Endothelial cell of hepatic sinusoid (primary cell): ENCODE results near the gene NCKAP5.

ENCODE experiments used
- in situ Hi-C: cut with HindIII; loops from 2 replicates; pipeline ENCODE4 v1.10.0; 2017; ENCODE audit warnings: low sequenced_read_pairs

The NCKAP5 gene

DNA sequence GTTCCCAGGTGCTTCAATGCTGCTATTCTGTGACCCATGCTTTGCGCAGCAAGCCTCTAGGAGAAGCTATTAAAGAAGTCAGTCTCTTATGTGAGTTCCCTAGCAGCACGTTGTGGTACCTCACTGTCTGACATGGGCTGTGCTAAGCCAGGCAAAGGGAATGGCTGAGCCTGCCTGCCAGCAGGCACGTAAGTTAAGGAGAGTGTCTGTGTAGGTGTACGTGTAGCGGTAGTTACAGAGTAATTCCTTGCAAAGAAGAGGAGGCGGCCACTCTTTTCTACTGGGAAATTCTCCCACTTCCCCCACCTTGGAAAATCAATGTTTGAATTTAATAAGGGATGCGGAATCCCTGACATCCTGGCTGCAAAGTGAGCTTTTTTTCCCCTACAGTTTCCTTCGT lies 774.7 kb downstream of the NCKAP5 start:
- in situ Hi-C loops: no loop called here

DNA sequence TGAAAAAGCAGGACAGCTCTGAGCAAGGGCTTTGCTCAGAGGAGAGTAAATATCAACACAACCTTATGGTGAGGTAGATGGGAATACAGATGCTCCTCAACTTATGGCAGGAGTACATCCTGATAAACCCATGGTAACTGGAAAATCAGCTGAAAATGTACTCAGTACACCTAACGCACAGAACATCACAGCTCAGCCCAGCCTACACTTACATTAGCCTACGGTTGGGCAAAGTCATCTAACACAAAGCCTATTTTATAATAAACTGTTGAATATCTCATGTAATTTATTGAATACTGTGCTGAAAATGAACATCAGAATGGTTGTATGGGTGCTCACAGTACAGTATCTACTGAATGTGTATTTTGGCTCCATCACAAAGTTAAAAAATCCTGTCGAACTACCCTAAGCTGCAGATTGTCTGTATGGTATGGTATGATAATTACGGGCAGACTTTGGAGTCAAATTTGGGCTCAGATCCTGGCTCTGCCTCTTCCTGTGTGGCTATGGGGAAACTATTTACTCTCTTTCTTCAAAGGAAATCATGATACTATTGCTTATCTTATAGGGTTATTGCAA lies 778.0 kb downstream of the NCKAP5 start:
- in situ Hi-C loops: no loop called here

DNA sequence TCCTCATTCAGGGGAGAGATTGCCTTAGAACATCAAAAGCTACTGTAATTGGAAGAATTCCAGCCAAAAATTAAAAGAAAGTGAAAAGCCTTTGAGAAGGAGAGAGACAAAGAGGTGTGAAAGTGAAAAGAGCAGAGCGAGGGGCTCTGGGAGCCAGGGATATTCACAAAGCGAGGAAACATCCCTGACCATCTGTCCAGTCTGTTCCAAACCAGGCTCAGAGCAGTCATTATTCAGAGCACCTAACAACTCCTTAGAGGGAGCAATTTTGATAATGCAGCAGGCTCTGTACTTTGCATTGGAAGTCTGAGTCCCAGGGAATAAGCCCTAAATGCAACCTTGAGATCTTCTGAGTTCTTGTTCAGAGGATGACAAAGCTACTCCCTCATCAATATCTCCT lies 779.2 kb downstream of the NCKAP5 start:
- in situ Hi-C loops: no loop called here

DNA sequence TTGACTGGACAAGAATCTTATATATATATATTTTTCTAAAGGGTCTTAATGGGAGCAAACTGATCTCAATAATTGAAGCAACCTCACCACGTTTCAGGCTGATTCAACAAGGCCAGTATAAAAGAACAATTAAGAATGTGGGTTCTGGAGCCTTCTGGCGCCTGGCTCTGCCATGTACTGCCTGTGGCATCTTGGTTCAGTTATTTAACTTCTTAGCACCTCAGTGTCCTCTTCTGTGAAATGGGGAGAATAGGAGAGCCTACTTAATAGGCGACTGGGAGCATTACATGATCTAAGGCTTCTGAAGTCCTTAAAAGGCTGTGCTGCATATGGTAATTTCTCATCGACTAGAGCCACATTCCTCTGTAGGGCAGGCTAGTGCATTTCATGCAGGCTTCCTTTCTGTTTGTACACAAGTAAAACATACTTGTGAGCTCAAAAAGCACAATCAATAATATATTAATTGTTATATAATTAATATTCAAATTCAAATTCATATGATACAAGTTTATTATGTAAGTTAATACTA lies 779.9 kb downstream of the NCKAP5 start:
- in situ Hi-C loops: no loop called here

DNA sequence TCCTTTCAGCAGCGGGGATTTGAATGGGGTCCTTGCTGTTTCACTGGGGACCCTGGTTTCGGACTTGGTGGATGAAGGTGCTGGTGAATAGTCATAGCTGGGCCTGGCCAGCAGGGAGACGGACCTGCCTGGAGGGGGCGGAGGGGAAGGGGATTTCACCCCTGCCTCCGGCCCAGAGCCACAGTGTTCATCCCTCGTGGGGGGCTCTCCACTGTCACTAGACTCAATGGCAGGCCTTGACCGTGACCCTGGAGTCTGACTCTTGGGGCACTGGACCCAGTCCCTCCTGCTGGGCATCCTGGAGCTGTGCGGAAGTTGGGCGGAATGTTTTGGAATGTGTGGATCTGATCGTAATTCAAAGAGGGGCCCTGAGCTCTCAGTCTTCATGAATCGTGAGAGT lies 784.4 kb downstream of the NCKAP5 start:
- in situ Hi-C loops: no loop called here

DNA sequence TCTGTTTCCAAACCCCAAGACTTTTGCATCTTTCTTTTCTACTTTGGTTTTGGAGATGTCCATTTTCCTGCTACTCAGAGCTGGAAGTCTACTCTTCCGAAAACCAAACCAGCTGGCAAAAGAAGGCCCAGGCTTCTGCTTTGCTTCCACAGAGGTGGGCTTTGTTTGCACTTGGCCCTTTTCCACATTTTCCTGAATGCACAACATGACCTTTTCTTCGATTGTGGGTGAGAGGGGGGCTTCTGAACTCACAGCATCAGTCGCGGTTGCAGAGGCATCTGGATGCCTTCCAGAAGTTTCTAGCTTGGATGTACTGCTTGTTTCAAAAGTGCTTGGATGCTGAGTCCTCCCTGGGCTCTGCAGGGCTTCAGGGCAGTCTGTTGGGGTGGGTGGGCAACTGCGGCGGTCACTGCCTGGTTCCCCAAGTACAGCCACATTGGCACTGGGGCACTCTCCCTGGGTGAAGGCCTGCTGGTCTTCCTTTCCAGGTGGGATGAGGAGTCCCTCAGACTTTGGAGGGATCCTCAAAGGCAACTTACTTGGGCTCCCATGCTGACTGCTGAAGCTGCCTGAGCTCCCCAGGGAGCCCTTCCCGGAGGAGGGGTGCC lies 786.0 kb downstream of the NCKAP5 start:
- in situ Hi-C loops: no loop called here

DNA sequence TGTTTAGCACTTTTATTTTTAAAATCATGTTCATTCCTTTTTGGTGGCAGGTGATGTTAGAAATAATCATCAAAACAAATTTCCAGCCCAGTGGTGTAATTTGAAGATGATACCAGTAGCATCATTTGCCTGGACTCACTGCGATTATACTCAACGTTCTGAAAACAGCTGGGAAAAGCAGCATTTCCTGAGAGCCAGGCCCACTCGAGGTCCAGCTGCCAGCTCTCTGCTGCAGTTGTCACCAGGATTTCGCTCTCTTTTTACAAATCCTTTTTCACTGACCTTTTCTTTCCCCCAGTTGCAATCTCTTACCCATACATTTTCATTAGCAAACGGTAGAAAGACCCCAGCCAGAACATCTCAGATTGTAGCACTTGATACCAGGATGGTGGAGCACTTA lies 787.6 kb downstream of the NCKAP5 start:
- in situ Hi-C loops: no loop called here

DNA sequence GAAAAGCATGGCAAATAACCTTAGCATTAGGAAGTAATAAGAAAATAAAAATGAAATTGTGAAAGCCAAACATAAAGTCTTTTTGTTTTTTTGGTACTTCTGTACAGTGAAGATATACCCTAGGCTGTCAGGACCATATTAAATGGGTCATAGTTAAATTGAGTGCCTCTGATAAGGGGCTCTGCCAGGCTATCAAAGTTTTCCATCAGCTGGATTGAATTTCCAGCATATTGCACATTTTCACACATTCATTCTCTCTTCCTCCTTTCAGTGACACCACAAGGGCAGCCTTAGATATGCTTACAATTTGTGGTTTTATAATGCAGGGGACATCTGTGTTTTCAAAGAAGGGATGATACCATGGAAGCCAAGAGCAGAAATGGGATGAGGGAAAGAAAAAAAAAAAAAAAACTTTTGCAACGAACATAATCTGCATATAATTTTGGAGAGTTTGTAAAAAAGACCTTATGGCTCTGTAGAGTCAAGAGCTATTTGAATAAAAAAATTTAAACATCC lies 789.0 kb downstream of the NCKAP5 start:
- in situ Hi-C loops: no loop called here

DNA sequence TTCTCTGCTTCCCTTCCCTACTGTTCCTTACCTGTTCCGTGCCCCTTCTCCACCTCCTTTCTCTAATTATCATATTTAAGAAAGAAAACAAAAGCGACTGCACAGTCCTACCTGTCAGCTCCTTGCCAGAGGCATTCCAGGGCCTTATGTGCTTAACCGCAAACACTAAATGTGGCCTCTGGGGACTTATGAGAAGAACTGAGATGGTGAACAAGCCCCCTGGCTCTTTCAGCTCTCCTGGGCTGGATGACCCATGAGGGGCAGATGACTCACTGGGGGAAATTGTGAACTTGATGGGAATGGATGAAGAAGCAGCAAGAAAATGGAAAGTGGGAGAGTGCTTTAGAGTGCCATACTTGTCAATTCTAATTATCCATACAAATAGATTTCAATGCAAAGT lies 792.0 kb downstream of the NCKAP5 start:
- in situ Hi-C loops: no loop called here

DNA sequence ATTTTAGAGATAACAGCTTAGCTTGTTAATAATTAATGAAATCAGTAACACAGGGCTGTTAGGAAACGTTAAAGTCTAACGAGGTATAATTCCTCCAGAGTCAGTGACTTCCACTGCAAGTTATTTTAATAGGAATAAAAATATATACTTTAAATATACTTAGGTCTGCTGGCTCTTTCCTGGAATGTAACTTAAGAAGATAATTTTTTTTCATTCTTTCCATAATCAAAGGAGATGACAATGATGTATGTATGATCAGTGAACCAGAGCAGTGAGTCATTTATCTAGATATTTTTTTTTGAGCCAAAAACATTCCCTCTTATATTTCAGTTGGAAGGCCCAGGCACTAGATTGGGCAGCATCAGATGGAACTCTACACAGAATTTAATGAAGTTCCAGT lies 794.1 kb downstream of the NCKAP5 start:
- in situ Hi-C loops: no loop called here

DNA sequence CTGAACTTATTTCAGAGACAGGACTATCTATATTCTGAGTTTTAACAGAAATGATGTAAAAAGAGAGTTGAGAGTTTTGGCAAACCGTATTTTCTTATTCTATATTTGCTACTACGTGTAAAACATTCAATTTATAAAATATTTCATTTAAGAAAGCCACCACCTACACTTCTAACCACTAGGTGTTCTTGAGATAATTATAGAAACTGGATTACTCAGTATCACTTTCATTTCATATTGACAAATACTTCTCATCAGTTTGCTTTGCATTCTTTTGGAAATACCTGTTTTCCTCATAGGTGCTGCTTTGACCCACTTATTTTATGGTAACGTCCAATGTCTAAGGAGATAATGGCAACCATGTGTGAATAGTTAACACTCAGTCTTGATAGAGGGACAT lies 794.9 kb downstream of the NCKAP5 start:
- in situ Hi-C loops: no loop called here

DNA sequence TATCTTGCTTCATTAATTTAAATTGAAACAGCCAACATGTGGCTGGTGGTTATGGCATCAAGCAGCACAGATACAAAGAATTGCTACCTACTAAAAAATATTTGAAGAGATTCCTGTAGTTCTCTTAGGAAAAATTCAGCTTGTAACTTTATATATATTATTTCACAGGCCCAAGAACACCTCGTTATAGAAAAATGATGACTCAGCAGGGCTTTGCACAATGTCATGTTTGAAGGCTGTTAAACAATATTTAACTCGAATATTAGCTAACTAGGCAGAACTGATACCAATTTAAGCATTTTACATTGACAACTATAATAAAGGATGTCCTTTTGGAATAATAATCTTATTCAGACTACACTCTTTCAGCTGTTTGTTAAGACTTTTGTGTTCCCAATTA lies 795.9 kb downstream of the NCKAP5 start:
- in situ Hi-C loops: no loop called here

DNA sequence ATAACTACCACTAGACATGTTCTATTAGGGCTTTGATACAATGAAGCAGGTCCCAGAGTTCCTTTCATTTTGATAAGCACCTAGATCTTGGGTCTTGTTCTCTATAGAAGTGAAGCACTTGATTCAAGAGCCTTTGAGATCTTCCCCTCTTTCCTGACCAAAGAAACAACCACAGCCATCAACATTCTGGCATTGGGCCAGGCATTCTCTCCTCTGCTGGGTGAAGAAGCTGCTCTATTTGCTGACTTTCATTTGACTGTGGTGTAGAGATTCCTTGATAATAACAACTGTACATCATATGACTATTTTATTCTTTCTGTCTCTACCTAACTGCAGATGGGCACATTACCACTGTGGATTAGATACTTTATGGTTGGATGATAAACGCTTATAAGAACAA lies 801.7 kb downstream of the NCKAP5 start:
- in situ Hi-C loops: no loop called here

DNA sequence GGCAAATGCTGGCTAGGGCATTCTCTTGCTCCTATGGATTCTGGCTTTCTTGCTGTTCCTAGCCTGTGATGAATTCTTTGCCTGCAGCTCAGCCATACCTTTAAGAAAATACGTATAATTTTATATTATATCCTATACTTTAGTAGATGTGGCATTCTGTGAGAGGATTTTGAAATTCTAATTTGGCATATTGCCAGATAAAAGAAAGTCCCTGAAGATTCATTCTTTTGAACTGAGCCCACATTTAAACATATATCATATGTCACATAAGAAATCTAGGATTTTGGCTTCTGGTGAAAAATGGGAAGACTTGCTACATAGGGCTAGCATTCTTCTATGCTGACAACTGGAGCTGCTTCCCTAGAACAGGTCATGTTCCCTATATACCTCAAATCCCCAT lies 806.8 kb downstream of the NCKAP5 start:
- in situ Hi-C loops: no loop called here

DNA sequence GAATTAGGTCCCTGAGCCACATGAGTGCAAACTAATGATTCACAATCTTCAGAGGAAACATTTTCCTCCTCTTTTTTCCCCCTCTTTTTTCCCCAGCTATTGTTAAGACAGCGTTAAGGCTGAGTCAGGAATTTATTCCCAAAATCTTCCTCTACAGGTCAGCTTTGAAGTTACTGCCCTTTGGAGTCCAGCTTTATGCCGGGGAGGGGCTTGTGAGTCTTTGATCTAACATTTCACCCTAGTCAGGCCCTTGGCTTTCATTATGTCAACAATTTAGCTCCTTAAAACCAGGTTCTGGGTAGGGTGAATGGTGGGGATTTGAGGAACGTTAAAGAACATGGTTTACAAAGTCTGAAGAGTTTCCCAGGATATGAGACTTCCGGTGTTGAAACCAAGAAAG lies 807.3 kb downstream of the NCKAP5 start:
- in situ Hi-C loops: no loop called here

DNA sequence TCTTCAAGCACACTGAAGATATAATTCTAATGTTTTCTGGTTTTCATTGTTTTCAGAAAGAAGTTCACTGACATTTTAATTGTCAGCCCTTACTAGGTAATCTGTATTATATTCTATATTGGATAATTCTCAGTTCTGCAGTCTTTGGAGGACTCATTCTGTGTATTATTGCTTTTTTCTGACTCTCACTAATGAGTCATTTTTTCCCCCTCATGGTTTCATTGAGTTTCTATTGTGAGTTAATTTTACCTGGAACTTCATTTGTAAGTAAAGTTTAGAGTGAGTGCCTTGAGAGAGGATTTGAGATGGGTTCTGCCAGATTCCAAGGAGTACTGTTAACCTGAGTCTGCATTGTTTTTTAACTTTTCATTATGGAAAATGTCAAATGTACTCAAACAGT lies 807.9 kb downstream of the NCKAP5 start:
- in situ Hi-C loops: no loop called here

DNA sequence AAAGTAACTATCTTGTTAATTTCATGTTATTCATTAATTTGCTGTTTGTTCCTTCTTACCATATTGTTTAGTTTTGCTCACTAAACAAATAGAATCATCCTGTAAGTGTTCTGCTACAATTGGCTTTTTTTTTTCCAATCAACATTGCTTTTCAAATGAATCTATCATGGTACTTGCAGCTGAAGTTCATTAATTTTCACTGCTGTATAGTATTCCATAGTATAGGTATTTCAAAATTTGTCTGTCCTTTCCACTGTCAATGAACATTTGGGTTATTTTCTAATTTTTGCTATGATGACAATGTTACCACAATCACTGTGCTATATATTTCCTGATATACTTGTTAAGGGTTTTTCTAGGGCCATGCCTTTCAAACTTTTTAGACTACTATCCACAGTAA lies 809.3 kb downstream of the NCKAP5 start:
- in situ Hi-C loops: no loop called here

DNA sequence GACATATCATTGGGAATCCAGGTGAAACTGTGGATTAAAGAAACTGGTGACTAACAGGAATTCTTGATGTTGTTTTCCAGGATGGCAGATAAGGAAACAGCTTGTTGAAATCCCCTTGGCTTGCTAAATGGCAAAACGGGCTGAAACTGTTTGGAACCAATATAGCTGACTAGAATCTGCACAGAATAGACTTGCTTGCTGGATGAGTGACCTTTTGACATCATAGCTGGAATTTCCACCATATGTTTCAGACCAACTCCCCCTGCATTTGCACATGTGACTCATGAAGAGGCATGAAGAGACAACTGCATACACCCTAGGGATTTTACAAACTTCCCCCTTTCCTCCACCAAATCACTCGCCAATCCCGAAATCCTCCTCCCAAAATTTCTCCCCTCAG lies 810.6 kb downstream of the NCKAP5 start:
- in situ Hi-C loops: no loop called here

DNA sequence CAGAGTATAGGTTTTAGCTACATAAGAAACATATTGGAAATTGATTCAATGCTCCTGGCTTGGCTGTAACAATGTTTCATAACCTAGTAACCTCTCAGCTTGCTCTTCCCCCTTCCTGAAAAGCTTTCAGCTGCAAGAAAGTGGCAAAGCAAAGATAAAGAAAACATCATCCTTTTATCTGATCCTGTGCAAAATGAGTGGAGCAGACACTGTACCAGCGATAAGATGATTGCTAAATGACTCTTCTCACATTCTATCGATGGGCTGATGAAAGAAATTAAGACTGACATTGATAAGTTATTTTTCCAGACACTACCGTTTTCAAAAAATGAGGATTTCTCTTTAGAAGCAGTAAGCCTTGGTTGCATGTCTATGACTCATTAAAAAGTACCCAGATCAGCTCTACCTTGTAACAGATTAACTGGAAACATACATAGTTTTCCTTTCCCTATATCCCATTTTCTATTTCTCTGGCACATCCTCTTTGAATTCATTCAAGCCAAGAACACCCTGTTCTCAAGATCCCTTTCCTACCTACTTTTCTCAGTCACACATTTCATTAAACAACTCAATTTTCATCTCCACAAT lies 811.2 kb downstream of the NCKAP5 start:
- in situ Hi-C loops: no loop called here

DNA sequence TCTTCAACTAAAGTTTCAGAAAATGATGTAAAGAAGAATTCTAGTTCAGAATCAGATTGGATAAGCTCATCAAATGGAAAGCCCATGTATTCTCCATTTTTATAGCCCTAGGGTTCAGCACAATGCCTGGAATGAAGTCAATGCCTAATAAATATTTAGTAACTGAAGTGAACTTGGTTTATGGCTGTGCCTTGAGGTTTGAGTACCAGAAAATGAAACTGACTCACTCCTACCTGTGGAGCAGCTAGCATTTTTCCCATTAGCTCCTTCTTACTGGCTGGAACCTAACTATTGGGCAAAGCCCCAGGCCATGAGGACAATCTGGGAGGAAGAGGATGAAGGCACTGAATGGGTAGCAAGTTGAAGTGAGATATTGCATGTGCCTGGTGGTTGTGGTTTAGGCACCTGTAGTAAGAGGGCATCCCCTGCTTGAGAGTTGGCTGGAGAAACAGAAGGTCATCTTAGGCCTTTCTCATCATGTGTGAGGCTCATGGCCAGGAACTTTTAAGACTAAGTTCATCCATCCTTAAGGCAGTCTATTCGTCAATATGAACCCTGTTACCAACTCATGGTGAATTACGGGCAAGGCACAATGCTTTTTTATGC lies 813.3 kb downstream of the NCKAP5 start:
- in situ Hi-C loops: no loop called here

DNA sequence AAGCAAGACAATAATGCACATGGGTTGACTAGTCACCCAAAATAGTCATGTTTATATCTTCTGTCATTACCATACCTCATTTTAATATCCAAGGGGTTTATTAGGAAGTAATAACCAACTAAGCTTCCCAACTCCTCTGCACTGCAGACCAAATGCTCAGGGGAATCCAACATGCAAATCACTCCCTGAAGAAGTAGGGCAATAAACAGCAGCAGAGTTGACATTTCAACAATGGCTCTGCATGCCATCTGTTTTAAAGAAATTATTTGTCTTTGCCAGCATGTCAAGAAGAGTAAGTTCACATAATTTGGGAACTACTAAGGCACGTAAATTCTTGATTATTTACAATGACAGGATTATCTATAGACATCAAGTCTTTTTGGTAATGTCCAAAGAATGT lies 813.9 kb downstream of the NCKAP5 start:
- in situ Hi-C loops: no loop called here
